ENCODE measurements around the gene MYO5B.

MYO5B gene

GRCh38 chr18:49878567-49879270 lies 316.2 kb downstream of the MYO5B start:
- no peak for DNase-seq (ENCODE audit: low spot score in 2 of 2)
- in situ Hi-C loops (cut with MboI; ENCODE audit: low sequenced_read_pairs), result no loop called here
- H3K27me3 ChIP-seq (ENCODE audit: low read depth), result no peaks in the 10 kb centered on the region
- H3K4me1 ChIP-seq, result no peaks in the 10 kb centered on the region
- H3K9me3 ChIP-seq, result no peaks in the 10 kb centered on the region
- no peak overlapping the region for H3K4me3 ChIP-seq
- H3K36me3 ChIP-seq (replicated peaks), result no peaks in the 10 kb centered on the region

GRCh38 chr18:49878015-49878414 lies 316.9 kb downstream of the MYO5B start:
- no peaks in the 10 kb centered on the region for H3K4me1 ChIP-seq
- no peaks in the 10 kb centered on the region for H3K27me3 ChIP-seq (ENCODE audit: low read depth)
- no peak overlapping the region for H3K4me3 ChIP-seq
- no peaks in the 10 kb centered on the region for H3K9me3 ChIP-seq
- no peaks in the 10 kb centered on the region for H3K36me3 ChIP-seq (replicated peaks)
- no peak for DNase-seq (ENCODE audit: low spot score in 2 of 2)
- in situ Hi-C loops (cut with MboI; ENCODE audit: low sequenced_read_pairs), result no loop called here

- no peaks in the 10 kb centered on the region for H3K27me3 ChIP-seq (ENCODE audit: low read depth)
- no peak for DNase-seq (ENCODE audit: low spot score in 2 of 2)
- H3K4me1 ChIP-seq, result no peaks in the 10 kb centered on the region
- H3K4me3 ChIP-seq, result no peak overlapping the region
- in situ Hi-C loops (cut with MboI; ENCODE audit: low sequenced_read_pairs), result no loop called here
- no peaks in the 10 kb centered on the region for H3K36me3 ChIP-seq (replicated peaks)
- no peaks in the 10 kb centered on the region for H3K9me3 ChIP-seq
Measured at GRCh38 chr18:49876536-49876935, 318.4 kb downstream of the MYO5B start.

GRCh38 chr18:49875783-49876182 lies 319.2 kb downstream of the MYO5B start:
- no peak overlapping the region for H3K4me3 ChIP-seq
- no peak for DNase-seq (ENCODE audit: low spot score in 2 of 2)
- H3K9me3 ChIP-seq, result no peaks in the 10 kb centered on the region
- no peaks in the 10 kb centered on the region for H3K27me3 ChIP-seq (ENCODE audit: low read depth)
- no peaks in the 10 kb centered on the region for H3K36me3 ChIP-seq (replicated peaks)
- in situ Hi-C loops (cut with MboI; ENCODE audit: low sequenced_read_pairs), result no loop called here
- no peaks in the 10 kb centered on the region for H3K4me1 ChIP-seq

GRCh38 chr18:49875155-49875554 lies 319.8 kb downstream of the MYO5B start:
- no peak overlapping the region for H3K4me3 ChIP-seq
- no peak for DNase-seq (ENCODE audit: low spot score in 2 of 2)
- H3K4me1 ChIP-seq, result no peaks in the 10 kb centered on the region
- H3K27me3 ChIP-seq (ENCODE audit: low read depth), result no peaks in the 10 kb centered on the region
- in situ Hi-C loops (cut with MboI; ENCODE audit: low sequenced_read_pairs), result no loop called here
- H3K9me3 ChIP-seq, result no peaks in the 10 kb centered on the region
- H3K36me3 ChIP-seq (replicated peaks), result no peaks in the 10 kb centered on the region

GRCh38 chr18:49874238-49874637 lies 320.7 kb downstream of the MYO5B start:
- no peaks in the 10 kb centered on the region for H3K36me3 ChIP-seq (replicated peaks)
- no peaks in the 10 kb centered on the region for H3K9me3 ChIP-seq
- no peak overlapping the region for H3K4me3 ChIP-seq
- DNase-seq (ENCODE audit: low spot score in 2 of 2), result no peak
- no peaks in the 10 kb centered on the region for H3K27me3 ChIP-seq (ENCODE audit: low read depth)
- in situ Hi-C loops (cut with MboI; ENCODE audit: low sequenced_read_pairs), result no loop called here
- no peaks in the 10 kb centered on the region for H3K4me1 ChIP-seq

GRCh38 chr18:49869354-49869753 lies 325.6 kb downstream of the MYO5B start:
- Histone ChIP-seq H3K27me3 (ENCODE audit: low read depth) (no peaks in the 10 kb centered on the region), H3K9me3 (no peaks in the 10 kb centered on the region), H3K4me3 (no peak overlapping the region), H3K4me1 (no peaks in the 10 kb centered on the region), H3K36me3 (replicated peaks) (no peaks in the 10 kb centered on the region)
- in situ Hi-C loops (cut with MboI; ENCODE audit: low sequenced_read_pairs), result no loop called here
- no peak for DNase-seq (ENCODE audit: low spot score in 2 of 2)

GRCh38 chr18:49866680-49867079 lies 328.3 kb downstream of the MYO5B start:
- DNase-seq (ENCODE audit: low spot score in 2 of 2), result no peak
- Histone ChIP-seq H3K4me1 (no peaks in the 10 kb centered on the region), H3K36me3 (replicated peaks) (no peaks in the 10 kb centered on the region), H3K27me3 (ENCODE audit: low read depth) (no peaks in the 10 kb centered on the region), H3K9me3 (no peaks in the 10 kb centered on the region), H3K4me3 (no peak overlapping the region)
- in situ Hi-C loops (cut with MboI; ENCODE audit: low sequenced_read_pairs), result no loop called here

- in situ Hi-C loops (cut with MboI; ENCODE audit: low sequenced_read_pairs), result no loop called here
- H3K4me1 ChIP-seq, result no peaks in the 10 kb centered on the region
- no peaks in the 10 kb centered on the region for H3K36me3 ChIP-seq (replicated peaks)
- H3K9me3 ChIP-seq, result no peaks in the 10 kb centered on the region
- DNase-seq (ENCODE audit: low spot score in 2 of 2), result no peak
- H3K27me3 ChIP-seq (ENCODE audit: low read depth), result no peaks in the 10 kb centered on the region
- H3K4me3 ChIP-seq, result no peak overlapping the region
Measured at GRCh38 chr18:49865401-49865800, 329.5 kb downstream of the MYO5B start.

- Histone ChIP-seq H3K27me3 (ENCODE audit: low read depth) (no peaks in the 10 kb centered on the region), H3K36me3 (replicated peaks) (no peaks in the 10 kb centered on the region), H3K4me1 (no peaks in the 10 kb centered on the region), H3K9me3 (no peaks in the 10 kb centered on the region), H3K4me3 (no peak overlapping the region)
- no peak for DNase-seq (ENCODE audit: low spot score in 2 of 2)
- in situ Hi-C loops (cut with MboI; ENCODE audit: low sequenced_read_pairs), result no loop called here
Measured at GRCh38 chr18:49863769-49864621, 331.0 kb downstream of the MYO5B start.

- Histone ChIP-seq H3K27me3 (ENCODE audit: low read depth) (no peaks in the 10 kb centered on the region), H3K4me3 (no peak overlapping the region), H3K36me3 (replicated peaks) (no peaks in the 10 kb centered on the region), H3K4me1 (no peaks in the 10 kb centered on the region), H3K9me3 (no peaks in the 10 kb centered on the region)
- no peak for DNase-seq (ENCODE audit: low spot score in 2 of 2)
- in situ Hi-C loops (cut with MboI; ENCODE audit: low sequenced_read_pairs), result no loop called here
Measured at GRCh38 chr18:49862656-49863385, 332.1 kb downstream of the MYO5B start.

- no peak for DNase-seq (ENCODE audit: low spot score in 2 of 2)
- H3K9me3 ChIP-seq, result no peaks in the 10 kb centered on the region
- H3K36me3 ChIP-seq (replicated peaks), result no peaks in the 10 kb centered on the region
- no peaks in the 10 kb centered on the region for H3K27me3 ChIP-seq (ENCODE audit: low read depth)
- in situ Hi-C loops (cut with MboI; ENCODE audit: low sequenced_read_pairs), result no loop called here
- no peaks in the 10 kb centered on the region for H3K4me1 ChIP-seq
- no peak overlapping the region for H3K4me3 ChIP-seq
Measured at GRCh38 chr18:49861659-49862058, 333.3 kb downstream of the MYO5B start.

GRCh38 chr18:49859725-49860124 lies 335.2 kb downstream of the MYO5B start:
- no peaks in the 10 kb centered on the region for H3K9me3 ChIP-seq
- no peaks in the 10 kb centered on the region for H3K36me3 ChIP-seq (replicated peaks)
- H3K4me3 ChIP-seq, result no peak overlapping the region
- DNase-seq (ENCODE audit: low spot score in 2 of 2), result no peak
- H3K4me1 ChIP-seq, result no peaks in the 10 kb centered on the region
- in situ Hi-C loops (cut with MboI; ENCODE audit: low sequenced_read_pairs), result loop anchor here (5.0 kb wide), 1 partner anchor 347 kb away; no protein-coding TSS in a partner anchor
- no peaks in the 10 kb centered on the region for H3K27me3 ChIP-seq (ENCODE audit: low read depth)

- no peak for DNase-seq (ENCODE audit: low spot score in 2 of 2)
- H3K4me1 ChIP-seq, result no peaks in the 10 kb centered on the region
- in situ Hi-C loops (cut with MboI; ENCODE audit: low sequenced_read_pairs), result loop anchor here (5.0 kb wide), 1 partner anchor 347 kb away; no protein-coding TSS in a partner anchor
- no peaks in the 10 kb centered on the region for H3K36me3 ChIP-seq (replicated peaks)
- H3K27me3 ChIP-seq (ENCODE audit: low read depth), result no peaks in the 10 kb centered on the region
- no peaks in the 10 kb centered on the region for H3K9me3 ChIP-seq
- H3K4me3 ChIP-seq, result no peak overlapping the region
Measured at GRCh38 chr18:49859021-49859359, 336.0 kb downstream of the MYO5B start.

Data from HAP-1 (cell line).